ENCODE data around the gene LCAT. TPM values are rescaled to one million over a fixed set of nuclear protein-coding genes. Genes with fewer than 3 reads are reported as not detected.
A peak's percentile ranks its signal among the peaks of the same experiment; 100 is the strongest.
"Not testable (repeated sequence)": the region's sequence is repeated elsewhere in the genome, so short reads cannot be mapped to it uniquely, and the experiment has no call there.

Gene LCAT
- total RNA-seq, 6 experiments from 2014 or later = 17.6 to 21.8 (median 19.8) TPM

- Mint-ChIP-seq H3K4me3 (no peak overlapping the region), H3K27me3 (ENCODE audit: insufficient read depth) (peaks cover 5% of the 10 kb centered on the region), H3K27ac (no peak overlapping the region), H3K9me3 (no peaks in the 10 kb centered on the region), H3K4me1 (ENCODE audit: low read depth) (peaks cover 60% of the 10 kb centered on the region), H3K36me3 (ENCODE audit: low read depth) (peaks cover 3% of the 10 kb centered on the region; the same call in 1 of the 2 replicates)
- TF ChIP-seq CTCF (IDR thresholded peaks at IDR 0.05) = peak; percentile 36; the same call in 1 of the 2 replicates
- no peak for DNase-seq
These were observed 24.2 kb downstream of the LCAT start for GRCh38 chr16:67919622-67920221.

GRCh38 chr16:67917852-67918236 is 26.1 kb downstream of the LCAT start:
- Mint-ChIP-seq H3K4me3 (0 out of 2 replicates have a peak overlapping the region, but pooled peaks have one; percentile 5), H3K9me3 (no peaks in the 10 kb centered on the region), H3K27ac (peak overlapping the region; percentile 81), H3K27me3 (ENCODE audit: insufficient read depth) (peaks cover 5% of the 10 kb centered on the region), H3K4me1 (ENCODE audit: low read depth) (peaks cover 62% of the 10 kb centered on the region), H3K36me3 (ENCODE audit: low read depth) (peaks cover 5% of the 10 kb centered on the region; the same call in 1 of the 2 replicates)
- peak; percentile 91 for DNase-seq
- no peak for TF ChIP-seq CTCF (IDR thresholded peaks at IDR 0.05)

GRCh38 chr16:67917140-67917851 is 26.6 kb downstream of the LCAT start:
- TF ChIP-seq CTCF (IDR thresholded peaks at IDR 0.05) = no peak
- H3K9me3 Mint-ChIP-seq = no peaks in the 10 kb centered on the region
- H3K36me3 Mint-ChIP-seq (ENCODE audit: low read depth) = peaks cover 5% of the 10 kb centered on the region; the same call in 1 of the 2 replicates
- peaks cover 60% of the 10 kb centered on the region for H3K4me1 Mint-ChIP-seq (ENCODE audit: low read depth)
- H3K27me3 Mint-ChIP-seq (ENCODE audit: insufficient read depth) = peaks cover 5% of the 10 kb centered on the region
- peak overlapping the region; percentile 5; the same call in 1 of the 2 replicates for H3K4me3 Mint-ChIP-seq
- H3K27ac Mint-ChIP-seq = peak overlapping the region; percentile 81
- DNase-seq = no peak

DNA sequence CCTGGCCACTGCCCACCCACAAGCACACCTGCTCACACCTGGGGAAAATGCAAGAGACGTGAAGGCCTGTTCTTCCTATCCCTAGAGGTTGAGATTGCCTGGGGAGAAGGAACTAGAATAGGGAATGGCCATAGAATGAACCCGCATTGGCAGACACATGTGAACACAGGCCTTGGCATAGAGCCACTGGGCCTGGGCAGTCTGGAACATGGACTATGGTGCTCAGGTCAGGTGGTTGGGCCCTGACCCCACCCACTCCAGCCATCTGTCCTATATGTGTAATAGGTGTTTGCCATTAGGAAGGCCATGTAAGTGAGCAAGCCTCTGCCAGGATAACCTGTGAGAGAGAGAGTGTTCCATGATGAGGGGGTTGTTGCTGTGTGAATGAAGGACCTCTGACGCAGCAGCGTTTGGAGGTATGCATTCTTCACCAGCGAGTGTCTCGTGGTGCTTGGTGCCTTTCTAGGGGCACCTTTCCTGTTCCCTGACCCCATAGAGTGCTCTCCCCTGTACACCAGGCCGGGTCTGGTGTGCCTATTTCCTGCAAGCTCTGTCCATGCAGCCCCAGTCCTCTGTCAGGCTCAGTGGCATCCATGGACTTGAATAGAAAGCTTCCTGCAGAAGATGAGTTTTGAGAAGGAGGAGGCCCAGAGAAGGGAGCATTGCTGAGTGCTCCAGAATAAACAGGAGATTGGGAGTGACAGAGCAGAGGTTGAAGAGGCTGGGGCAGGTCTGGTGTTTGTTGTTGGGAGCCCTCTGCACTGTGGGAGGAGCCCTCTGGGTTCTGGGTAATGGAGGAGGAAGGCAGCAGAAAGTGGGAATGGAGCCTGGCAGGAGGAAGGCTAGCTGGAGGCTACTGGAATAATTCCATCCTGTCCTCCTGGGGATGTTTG is 27.8 kb downstream of the LCAT start:
- peak overlapping the region; percentile 81 for H3K27ac Mint-ChIP-seq
- peaks cover 3% of the 10 kb centered on the region for H3K27me3 Mint-ChIP-seq (ENCODE audit: insufficient read depth)
- no peak for TF ChIP-seq CTCF (IDR thresholded peaks at IDR 0.05)
- H3K9me3 Mint-ChIP-seq = no peaks in the 10 kb centered on the region
- H3K4me1 Mint-ChIP-seq (ENCODE audit: low read depth) = peaks cover 55% of the 10 kb centered on the region
- peak overlapping the region; percentile 9; the same call in 1 of the 2 replicates for H3K4me3 Mint-ChIP-seq
- peaks cover 5% of the 10 kb centered on the region; the same call in 1 of the 2 replicates for H3K36me3 Mint-ChIP-seq (ENCODE audit: low read depth)
- no peak for DNase-seq

DNA sequence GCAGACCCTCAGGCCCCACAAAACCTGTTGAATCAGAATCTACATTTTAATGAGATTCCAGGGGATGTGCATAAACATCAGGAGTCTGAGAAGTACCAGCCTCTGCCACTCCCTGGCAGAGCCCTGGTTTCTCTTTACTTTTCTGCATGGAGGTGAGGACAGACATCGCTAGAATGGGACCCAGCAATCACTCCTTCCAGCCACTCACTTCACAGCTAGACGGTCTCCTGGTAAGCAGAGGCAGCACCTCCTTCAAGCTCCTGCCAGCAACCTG is 28.5 kb downstream of the LCAT start:
- not testable (repeated sequence) for H3K27me3 Mint-ChIP-seq (ENCODE audit: insufficient read depth); H3K4me3 Mint-ChIP-seq; DNase-seq; H3K36me3 Mint-ChIP-seq (ENCODE audit: low read depth); H3K27ac Mint-ChIP-seq; H3K9me3 Mint-ChIP-seq
- H3K4me1 Mint-ChIP-seq (ENCODE audit: low read depth) = peaks cover 55% of the 10 kb centered on the region
